ENCODE measurements around the gene KNL1. TPM values are rescaled to one million over a fixed set of nuclear protein-coding genes. Genes with fewer than 3 reads are reported as not detected.

Gene KNL1
- total and polyA plus RNA-seq, 10 of the 15 experiments (the other 5 are each of a cell fraction or from before 2014, with no cell fraction given), result 10.9 to 55.5 (median 28.4) TPM

DNA sequence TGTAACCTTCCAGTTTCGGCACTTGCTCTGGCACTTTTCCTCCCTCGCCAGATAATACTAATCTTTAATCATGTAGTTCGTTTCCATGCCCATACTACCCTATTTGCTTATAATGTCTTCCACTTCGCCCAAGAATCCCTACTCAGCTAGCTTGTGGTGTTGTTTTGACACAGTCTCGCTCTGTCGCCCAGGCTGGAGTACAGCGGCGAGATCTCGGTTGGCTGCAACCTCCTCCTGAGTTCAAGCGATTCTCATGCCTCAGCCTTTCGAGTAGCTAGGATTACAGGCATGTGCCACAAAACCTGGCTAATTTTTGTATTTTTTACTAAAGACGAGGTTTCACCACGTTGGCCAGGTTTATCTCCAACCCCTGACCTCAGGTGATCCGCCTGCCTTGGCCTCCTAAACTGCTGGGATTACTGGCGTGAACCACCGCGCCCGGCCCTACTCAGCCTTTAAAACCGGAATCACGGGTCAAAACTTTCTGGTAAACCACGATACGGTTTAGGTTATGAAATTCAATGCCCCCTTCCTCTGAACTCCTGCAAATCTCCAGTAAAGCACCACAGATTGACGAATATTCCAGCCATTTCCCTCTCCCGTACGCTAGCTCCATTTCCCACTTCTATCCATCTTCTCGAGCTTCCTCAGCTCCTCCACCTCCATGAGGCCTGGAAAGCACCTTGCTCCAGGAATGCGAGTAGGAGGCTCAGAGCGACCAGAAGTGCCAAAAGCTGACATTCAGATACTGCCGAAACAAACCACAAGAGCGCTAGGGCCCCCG is 100.0 kb downstream of the KNL1 start:
- H3K79me2 ChIP-seq (ENCODE audit: control insufficient read depth, insufficient read depth, low read length), result peaks cover 26% of the 10 kb centered on the region
- H3K9me3 ChIP-seq (replicated peaks; ENCODE audit: control insufficient read depth, insufficient read depth, low read length), result no peaks in the 10 kb centered on the region
- FAIRE-seq (peak; percentile 47), ATAC-seq (peak; percentile 47), DNase-seq (ENCODE audit: low read depth, low spot score) (peak; percentile 19)
- H4K20me1 ChIP-seq (ENCODE audit: control insufficient read depth, insufficient read depth), result no peaks in the 10 kb centered on the region
- intact Hi-C loops (cut with micrococcal nuclease; ENCODE audit: unreplicated experiment) (loop anchor here (2.0 kb wide), 1 partner anchor 99 kb away; the partner anchor contains the start of gene KNL1), in situ Hi-C loops (cut with MboI) (no loop called here)
- H3K36me3 ChIP-seq (ENCODE audit: control insufficient read depth in 2 of 2, insufficient read depth in 2 of 2, low read length in 1 of 2), result peaks cover 0 to 3% of the 10 kb centered on the region in 2 experiments; a peak in 2 of 4 replicates
- WGBS (ENCODE audit: insufficient coverage, insufficient replicate concordance, low lambda C conversion rate, missing lambda C conversion rate), result 1% methylated on average over 31 of the region's 31 CpGs
- H3K27ac ChIP-seq (ENCODE audit: control insufficient read depth, insufficient read depth), result peak overlapping the region; percentile 86
- no peaks in the 10 kb centered on the region for H3K27me3 ChIP-seq (replicated peaks in 1 of 2; ENCODE audit: control insufficient read depth in 2 of 2, insufficient read depth in 2 of 2, low read length in 1 of 2)
- POLR2A ChIA-PET, result interaction anchor here (0.5 to 2.2 kb wide), 21 partner anchors 10 to 250 kb away, joined by 3 to 14 read pairs (median 4); partner anchors contain the start of genes C15orf62, CCDC32, DNAJC17 and RPUSD2
- H2AFZ ChIP-seq (ENCODE audit: control insufficient read depth, low read depth, low read length), result peak overlapping the region; percentile 63
- peak overlapping the region; percentile 96 for H3K4me3 ChIP-seq
- peak overlapping the region; percentile 85 for H3K9ac ChIP-seq (ENCODE audit: control insufficient read depth, insufficient read depth, low read length)
- peaks cover 2% of the 10 kb centered on the region for H3K4me1 ChIP-seq (ENCODE audit: control insufficient read depth, insufficient read depth, low read length)
- BruUV-seq (replicated peaks), result TSS peak; percentile 81
- SMC1A ChIA-PET (ENCODE audit: uncharacterized antibody, unreplicated experiment), result interaction anchor here (0.6 to 2.5 kb wide), 27 partner anchors 9 to 296 kb away, joined by 3 to 14 read pairs (median 4); partner anchors contain the start of genes C15orf62, DNAJC17, GCHFR and VPS18
- CTCF ChIA-PET, result interaction anchor here (0.7 to 3.1 kb wide), 22 partner anchors 9 to 210 kb away, joined by 3 to 20 read pairs (median 4); partner anchors contain the start of genes C15orf62 and VPS18
- H3K4me2 ChIP-seq (ENCODE audit: control insufficient read depth, insufficient read depth), result peak overlapping the region; percentile 65
- RAD21 ChIA-PET (ENCODE audit: unreplicated experiment), result interaction anchor here (0.6 to 2.0 kb wide), 22 partner anchors 9 to 640 kb away, joined by 3 to 11 read pairs (median 4); partner anchors contain the start of genes BAHD1, CCDC32, PPP1R14D and RPUSD2
- TF ChIP-seq TARDBP (IDR thresholded peaks at IDR 0.05; ENCODE audit: borderline replicate concordance) (0 out of 2 replicates have a peak, but pooled peaks have one; percentile 13), RELB (IDR thresholded peaks at IDR 0.05; ENCODE audit: low read depth) (peak; percentile 64), SREBF1 (IDR thresholded peaks at IDR 0.05; ENCODE audit: low read length) (no peak), EED (IDR thresholded peaks at IDR 0.05; ENCODE audit: low read depth) (peak; percentile 41; the same call in 1 of the 2 replicates), POLR2A (IDR thresholded peaks at IDR 0.05; ENCODE audit: low read depth, low read length) (0 out of 2 replicates have a peak, but pooled peaks have one; percentile 12), SMAD1 (IDR thresholded peaks at IDR 0.05; ENCODE audit: low read depth, partially characterized antibody) (no peak), NFXL1 (IDR thresholded peaks at IDR 0.05; ENCODE audit: borderline replicate concordance) (no peak), E2F8 (IDR thresholded peaks at IDR 0.05; ENCODE audit: low read depth, partially characterized antibody) (no peak), POLR2AphosphoS5 (IDR thresholded peaks at IDR 0.05; ENCODE audit: low read length) (peak; percentile 60; the same call in 1 of the 2 replicates), TAF1 (IDR thresholded peaks at IDR 0.05; ENCODE audit: borderline replicate concordance, low read depth, low read length) (0 out of 2 replicates have a peak, but pooled peaks have one; percentile 13), IKZF2 (IDR thresholded peaks at IDR 0.05) (peak in 1 of 2 experiments; percentile 60; a peak in 3 of 4 replicates), E2F4 (IDR thresholded peaks at IDR 0.05; ENCODE audit: low read depth, low read length) (no peak), IRF4 (IDR thresholded peaks at IDR 0.05; ENCODE audit: low read depth, low read length) (0 out of 2 replicates have a peak, but pooled peaks have one; percentile 29), BCL11A (IDR thresholded peaks at IDR 0.05; ENCODE audit: low read depth, low read length) (0 out of 2 replicates have a peak, but pooled peaks have one; percentile 19), NR2F1 (conservative IDR thresholded peaks at IDR 0.05) (peak; percentile 54; the same call in 1 of the 2 replicates), MXI1 (IDR thresholded peaks at IDR 0.05; ENCODE audit: low read depth, low read length) (peak; percentile 61; the same call in 1 of the 2 replicates), CBFB (IDR thresholded peaks at IDR 0.05; ENCODE audit: low read depth) (peak; percentile 91), TCF7 (IDR thresholded peaks at IDR 0.05; ENCODE audit: borderline replicate concordance) (no peak), CHD1 (IDR thresholded peaks at IDR 0.05; ENCODE audit: low read depth, low read length) (0 out of 2 replicates have a peak, but pooled peaks have one; percentile 1)

Measured in GM12878 (cell line).